Endothelial cell of hepatic sinusoid (primary cell): ENCODE data around the gene TMEM252.

Experiments
- in situ Hi-C: cut with HindIII; loops from 2 replicates; pipeline ENCODE4 v1.10.0; 2017; ENCODE audit warnings: low sequenced_read_pairs

TMEM252 gene

GRCh38 chr9:68540712-68541535, at the start of gene TMEM252:
Gene TMEM252, minus strand, starts transcription at chr9:68540883. Its CDS starts 69 bp downstream, at chr9:68540814.
- in situ Hi-C loops = no loop called here

DNA sequence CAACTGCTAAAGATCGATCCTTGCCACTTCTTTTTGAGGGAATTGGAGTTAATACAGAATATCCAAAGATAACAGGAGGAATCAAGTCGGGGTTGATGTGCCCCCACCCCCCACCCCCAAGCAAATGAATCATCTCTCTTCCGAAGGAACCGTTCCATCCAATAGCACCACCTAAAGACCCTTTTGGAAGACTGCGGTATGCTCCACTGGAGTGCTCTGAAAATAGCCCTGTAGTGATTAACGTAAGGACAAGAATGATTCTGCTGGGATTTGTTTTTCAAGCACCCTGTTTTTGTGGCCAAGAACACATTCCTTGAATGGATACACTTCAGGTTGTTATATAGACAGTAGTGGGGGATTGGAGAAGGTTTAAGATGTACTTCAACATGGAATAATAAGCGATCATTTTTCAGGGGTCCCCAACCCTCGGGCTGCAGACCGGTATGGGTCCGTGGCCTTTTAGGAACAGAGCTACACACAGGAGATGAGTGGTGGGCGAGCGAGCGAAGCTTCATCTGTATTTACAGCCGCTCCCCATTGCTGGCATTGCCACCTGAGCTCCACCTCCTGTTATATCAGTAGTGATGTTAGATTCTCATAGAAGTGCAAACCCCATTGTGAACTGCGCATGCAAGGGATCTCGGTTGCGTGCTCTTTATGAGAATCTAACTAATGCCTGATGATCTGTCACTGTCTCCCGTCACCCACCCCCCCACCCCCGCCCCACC, 44.5 kb upstream of the TMEM252 start:
- in situ Hi-C loops = loop anchor here (25.0 kb wide), 1 partner anchor 402 kb away; no protein-coding TSS in a partner anchor

GRCh38 chr9:68584189-68585033, 43.7 kb upstream of the TMEM252 start:
- in situ Hi-C loops = loop anchor here (25.0 kb wide), 1 partner anchor 403 kb away; no protein-coding TSS in a partner anchor

DNA sequence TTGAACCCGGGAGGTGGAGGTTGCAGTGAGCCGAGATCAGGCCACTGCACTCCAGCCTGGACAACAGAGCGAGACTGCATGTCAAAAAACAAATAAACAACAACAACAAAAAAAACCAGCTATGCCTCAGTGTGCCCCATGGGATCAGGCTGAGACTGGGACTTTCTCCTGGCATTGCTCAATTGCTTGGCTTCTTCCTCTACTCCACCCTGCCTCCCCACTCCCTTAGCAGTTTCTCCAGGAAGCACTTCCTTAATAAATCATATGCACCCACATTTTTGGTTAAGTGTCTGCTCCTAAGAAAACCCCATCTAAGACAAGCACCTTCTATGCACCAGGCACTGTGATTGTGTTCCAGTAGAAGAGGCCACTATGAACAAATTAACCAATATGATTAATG, 41.0 kb upstream of the TMEM252 start:
- in situ Hi-C loops = loop anchor here (25.0 kb wide), 1 partner anchor 406 kb away; no protein-coding TSS in a partner anchor

DNA sequence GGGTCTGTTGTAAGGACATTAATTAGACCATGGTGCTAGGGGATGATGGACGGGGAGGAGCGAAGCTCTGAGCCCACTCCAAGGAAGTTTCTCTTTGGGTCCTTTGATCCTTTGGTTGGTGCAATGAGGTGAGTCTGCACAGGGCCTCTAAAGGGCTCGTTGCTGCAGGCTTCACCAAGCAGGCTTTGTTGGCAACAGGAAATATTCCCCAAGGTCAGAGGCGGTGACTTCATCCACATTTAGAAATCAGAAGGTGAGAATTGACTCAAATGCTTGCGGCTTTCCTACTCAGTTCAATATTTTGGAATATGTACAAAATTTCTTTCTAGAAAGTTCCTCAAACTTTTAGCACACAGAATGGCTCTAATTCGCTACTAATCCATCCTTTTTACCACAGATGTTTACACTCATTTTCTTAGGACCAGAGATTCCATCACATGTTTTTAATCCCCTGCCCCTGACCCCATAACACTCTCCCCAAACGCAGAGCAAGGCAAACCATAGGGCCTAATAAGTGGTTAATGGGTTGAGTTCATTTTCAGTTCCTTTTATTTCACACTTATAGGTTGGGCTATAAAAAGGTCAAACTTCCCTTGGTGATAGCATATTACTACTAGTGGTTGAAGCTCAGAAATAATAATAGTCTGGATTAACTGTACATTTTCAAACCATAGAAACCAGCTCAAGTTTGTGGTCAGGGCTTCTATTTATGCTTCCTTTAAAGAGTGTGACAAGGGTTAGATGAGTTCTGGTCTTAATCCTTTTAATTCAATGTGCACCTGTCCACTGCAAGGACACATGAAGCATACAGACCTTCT, 37.3 kb upstream of the TMEM252 start:
- in situ Hi-C loops = loop anchor here (25.0 kb wide), 1 partner anchor 409 kb away; no protein-coding TSS in a partner anchor

GRCh38 chr9:68575817-68576216, 35.1 kb upstream of the TMEM252 start:
- in situ Hi-C loops = loop anchor here (25.0 kb wide), 1 partner anchor 411 kb away; no protein-coding TSS in a partner anchor

GRCh38 chr9:68574150-68574549, 33.5 kb upstream of the TMEM252 start:
- in situ Hi-C loops = no loop called here

DNA sequence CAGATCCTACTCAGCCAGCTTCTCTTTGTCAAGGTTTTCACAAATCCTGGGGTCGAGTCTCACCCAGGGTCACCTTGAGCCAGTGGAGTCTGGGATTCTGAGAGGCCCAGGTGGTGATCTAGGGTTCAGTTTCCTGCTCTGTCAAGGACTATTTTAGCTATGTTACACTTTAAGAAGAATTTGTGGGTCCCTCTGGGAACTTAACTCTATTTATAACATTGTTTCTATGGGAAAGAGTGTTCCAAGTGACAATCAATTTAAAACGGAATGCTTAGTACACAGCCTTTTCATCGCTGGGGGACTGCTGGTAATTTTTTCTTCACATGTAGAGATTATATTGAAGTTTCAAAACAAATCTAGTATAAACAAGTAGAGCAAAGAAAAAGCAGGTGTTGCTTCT, 26.9 kb upstream of the TMEM252 start:
- in situ Hi-C loops = no loop called here

DNA sequence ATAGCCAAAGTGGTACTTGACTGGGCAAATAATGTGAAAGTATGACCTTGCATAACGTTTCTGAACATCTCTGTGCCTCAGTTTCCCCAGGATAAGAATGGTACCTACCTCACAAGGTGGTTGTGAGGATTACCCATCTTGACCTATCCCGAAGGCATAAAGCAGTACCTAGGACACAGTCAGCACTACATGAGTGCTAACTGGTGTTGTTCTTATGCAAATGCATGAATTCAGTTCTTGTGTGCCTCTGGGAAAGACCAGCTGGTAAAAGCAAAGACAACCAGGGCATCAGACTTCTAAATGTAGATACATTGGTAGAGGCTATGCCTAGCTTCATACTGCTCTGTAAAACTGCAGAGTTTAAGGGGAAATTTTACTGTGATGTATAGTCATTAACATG, 21.8 kb upstream of the TMEM252 start:
- in situ Hi-C loops = no loop called here

DNA sequence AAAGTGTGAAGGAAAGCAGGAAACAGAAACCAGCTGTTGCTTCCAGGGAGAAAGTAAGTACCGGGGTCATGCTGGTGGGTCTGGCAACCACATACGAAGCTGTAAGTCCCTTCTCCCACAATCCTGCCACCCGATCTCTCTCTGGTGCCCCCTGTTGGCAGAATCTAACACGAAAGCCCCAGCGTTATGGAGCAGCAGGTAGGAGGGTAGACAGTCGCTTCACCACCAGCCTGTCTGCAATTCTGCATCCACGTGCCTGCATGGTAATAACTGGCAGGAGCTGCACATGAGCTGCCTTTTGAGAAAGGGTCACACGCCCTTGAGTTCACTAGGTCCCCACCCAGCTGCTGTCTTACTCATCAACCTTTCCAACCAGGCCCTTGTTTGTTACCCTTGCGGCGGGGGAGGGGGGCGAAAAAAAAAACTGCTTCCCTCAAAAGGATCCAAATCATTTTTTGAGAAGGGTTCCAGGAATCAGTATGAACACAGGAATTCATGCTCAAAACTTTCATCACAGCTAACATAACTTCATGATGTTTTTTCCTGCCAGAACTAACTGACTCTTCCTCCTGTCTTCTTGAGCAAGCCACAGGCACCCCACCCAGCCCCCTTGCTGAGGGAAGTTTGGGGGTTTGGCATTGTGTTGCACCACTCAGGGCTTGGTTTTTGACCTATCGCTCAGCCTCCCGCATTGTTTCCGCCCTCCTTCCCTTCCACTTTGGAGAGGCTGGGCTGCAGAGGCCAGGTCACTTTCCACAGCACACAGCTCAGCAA, 19.6 kb upstream of the TMEM252 start:
- in situ Hi-C loops = no loop called here

- in situ Hi-C loops = no loop called here
Observed at GRCh38 chr9:68558545-68558944, 17.9 kb upstream of the TMEM252 start.

- in situ Hi-C loops = no loop called here
Observed at GRCh38 chr9:68555437-68556150, 14.9 kb upstream of the TMEM252 start.

- in situ Hi-C loops = no loop called here
Observed at GRCh38 chr9:68552700-68553476, 12.2 kb upstream of the TMEM252 start.

DNA sequence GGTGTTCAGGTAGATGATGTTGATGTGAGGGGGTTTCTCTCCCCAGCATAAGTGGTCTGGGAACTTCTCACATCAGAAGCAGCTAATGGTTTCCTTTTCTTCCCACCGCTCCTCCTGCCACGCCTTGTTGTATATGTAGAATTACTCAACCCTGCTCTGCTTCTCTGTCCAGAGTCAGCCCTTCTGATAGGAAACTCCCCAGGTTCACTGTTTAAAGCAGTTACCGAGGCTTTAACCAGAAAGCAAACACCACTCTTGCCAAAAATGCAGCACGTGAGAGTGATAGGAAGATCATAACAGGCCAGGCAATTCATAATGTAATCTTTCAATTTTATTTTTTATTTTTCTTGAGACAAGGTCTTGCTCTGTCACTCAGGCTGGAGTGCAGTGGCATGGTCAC, 10.5 kb upstream of the TMEM252 start:
- in situ Hi-C loops = no loop called here

DNA sequence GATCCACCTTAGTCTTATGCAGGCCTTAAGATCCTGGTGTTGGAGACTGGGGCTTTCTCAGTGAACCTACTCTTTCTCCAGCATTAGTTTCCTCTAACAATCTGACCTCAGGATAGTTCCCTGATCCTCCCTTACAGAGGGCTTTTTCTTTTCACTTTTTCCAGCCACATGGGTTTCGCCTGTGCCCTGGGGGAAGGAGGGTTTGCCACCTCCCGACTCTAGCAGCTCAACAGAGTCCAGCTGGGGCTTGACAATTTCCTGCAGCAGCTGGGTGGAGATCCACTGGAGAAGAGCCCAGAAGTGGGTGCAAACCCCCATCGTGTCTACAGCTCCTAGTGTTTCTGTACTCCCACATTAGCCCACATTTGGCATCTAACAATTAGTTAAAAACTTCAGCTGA, 7.6 kb upstream of the TMEM252 start:
- in situ Hi-C loops = no loop called here

GRCh38 chr9:68547417-68547816, 6.7 kb upstream of the TMEM252 start:
- in situ Hi-C loops = no loop called here

- in situ Hi-C loops = no loop called here
Observed at GRCh38 chr9:68546596-68547390, 6.1 kb upstream of the TMEM252 start.
